ENCODE data around the gene GABRB2. TPM values are rescaled to one million over a fixed set of nuclear protein-coding genes. Genes with fewer than 3 reads are reported as not detected.

GABRB2 gene
- total and polyA plus RNA-seq, 2 experiments from 2014 or later: 0.11 to 0.94 TPM

GRCh38 chr5:161411156-161411555 lies 135.4 kb downstream of the GABRB2 start:
- no peaks in the 10 kb centered on the region for H3K36me3 ChIP-seq (ENCODE audit: insufficient read depth)
- Mint-ChIP-seq H3K27ac (no peak overlapping the region), H3K4me1 (no peaks in the 10 kb centered on the region), H3K27me3 (ENCODE audit: insufficient read depth, low read depth, poor library complexity) (no peaks in the 10 kb centered on the region), H3K36me3 (ENCODE audit: low read depth) (no peaks in the 10 kb centered on the region), H3K9me3 (no peaks in the 10 kb centered on the region), H3K4me3 (no peak overlapping the region)
- H4K20me1 ChIP-seq (replicated peaks; ENCODE audit: insufficient read depth): no peaks in the 10 kb centered on the region
- no peak overlapping the region for H3K27ac ChIP-seq (ENCODE audit: low read depth)
- no peak overlapping the region for H3K4me2 ChIP-seq
- no peak for ATAC-seq
- no peak for DNase-seq (ENCODE audit: low spot score)
- no peaks in the 10 kb centered on the region for H3K4me1 ChIP-seq (ENCODE audit: insufficient read depth)
- H3K9me2 ChIP-seq (ENCODE audit: insufficient read depth): no peaks in the 10 kb centered on the region
- H3F3A ChIP-seq (replicated peaks; ENCODE audit: low read depth): no peaks in the 10 kb centered on the region
- no peaks in the 10 kb centered on the region for H3K79me2 ChIP-seq (replicated peaks; ENCODE audit: insufficient read depth)
- no peaks in the 10 kb centered on the region for H3K27me3 ChIP-seq (ENCODE audit: insufficient read depth)
- TF ChIP-seq CTCF (conservative IDR thresholded peaks at IDR 0.05; ENCODE audit: low read depth in 2 of 2) (no peak), JUNB (IDR thresholded peaks at IDR 0.05; ENCODE audit: unreplicated experiment) (no peak), ZNF114 (CRISPR knock-in tag; IDR thresholded peaks at IDR 0.05) (no peak), EZH2 (IDR thresholded peaks at IDR 0.05; ENCODE audit: low read depth, unreplicated experiment) (no peak), NANOG (IDR thresholded peaks at IDR 0.05; ENCODE audit: borderline replicate concordance) (no peak), ETS1 (IDR thresholded peaks at IDR 0.05) (no peak), STAT1 (IDR thresholded peaks at IDR 0.05; ENCODE audit: unreplicated experiment) (no peak), CREB1 (CRISPR knock-in tag; IDR thresholded peaks at IDR 0.05; ENCODE audit: low read depth) (no peak), REST (IDR thresholded peaks at IDR 0.05; ENCODE audit: unreplicated experiment) (no peak), POLR2AphosphoS5 (IDR thresholded peaks at IDR 0.05; ENCODE audit: low read depth) (no peak), ZNF462 (CRISPR knock-in tag; IDR thresholded peaks at IDR 0.05) (no peak), ZNF331 (CRISPR knock-in tag; IDR thresholded peaks at IDR 0.05; ENCODE audit: low read depth) (no peak), EZH2phosphoT487 (IDR thresholded peaks at IDR 0.05; ENCODE audit: unreplicated experiment) (no peak)
- H3K4me3 ChIP-seq: no peak overlapping the region
- no peak overlapping the region for H2AFZ ChIP-seq

Data from GM23338 (cell line).